GM10248 (cell line): ENCODE measurements around the gene LTBP1.

Source experiments
- CTCF ChIA-PET: fragments of 300-600 bp; sonication (Branson Sonifier 250); formaldehyde crosslinking; extraction: SDS; loops from one replicate; lab custom pipeline; 2021; ENCODE audit warnings: antibody characterized with exemption; lab: Yijun Ruan, JAX
- POLR2A ChIA-PET: fragments of 350-650 bp; sonication (Branson Sonifier 250); formaldehyde crosslinking; extraction: SDS; loops from one replicate; lab custom pipeline; 2020; ENCODE audit warnings: antibody characterized with exemption; lab: Yijun Ruan, JAX
- DNase-seq: peaks from one replicate; pipeline ENCODE4 v3.0.0; 2012; ENCODE audit errors: extremely low spot score
- CTCF ChIP-seq: IDR thresholded peaks from 2 replicates; pipeline ENCODE4 v1.5.1; 2012; ENCODE audit warnings: mild to moderate bottlenecking, low read depth; ENCODE audit errors: extremely low read depth, missing control alignments, control extremely low read depth

Gene LTBP1

DNA sequence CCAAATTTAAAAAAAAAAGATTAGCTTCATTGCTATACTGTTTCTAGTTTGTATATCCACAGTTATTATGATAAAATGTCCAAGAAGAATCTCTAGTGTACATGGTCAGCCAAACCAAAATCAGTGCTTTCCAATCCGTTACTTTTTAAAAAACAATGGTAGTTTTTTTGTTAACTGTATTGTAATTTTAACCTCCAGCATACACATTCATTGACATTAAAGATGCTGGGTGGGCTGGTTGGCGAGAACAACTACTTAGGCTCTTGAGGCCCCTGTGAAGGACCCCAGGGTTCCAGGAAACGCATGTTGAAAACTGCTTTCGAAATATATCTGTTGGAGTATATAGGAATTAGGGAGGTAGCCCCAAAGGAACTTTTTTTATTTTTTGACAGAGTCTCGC is 422.4 kb downstream of the LTBP1 start:
- TF ChIP-seq CTCF, result no peak
- no peak for DNase-seq
- ChIA-PET CTCF (no interaction called here), POLR2A (no interaction called here)

GRCh38 chr2:33370636-33371265 is 424.0 kb downstream of the LTBP1 start:
- TF ChIP-seq CTCF, result no peak
- ChIA-PET CTCF (interaction anchor here (1.6 to 2.5 kb wide), 3 partner anchors 9 to 37 kb away, joined by 4 to 12 read pairs (median 5); no protein-coding TSS in a partner anchor), POLR2A (no interaction called here)
- DNase-seq, result no peak

DNA sequence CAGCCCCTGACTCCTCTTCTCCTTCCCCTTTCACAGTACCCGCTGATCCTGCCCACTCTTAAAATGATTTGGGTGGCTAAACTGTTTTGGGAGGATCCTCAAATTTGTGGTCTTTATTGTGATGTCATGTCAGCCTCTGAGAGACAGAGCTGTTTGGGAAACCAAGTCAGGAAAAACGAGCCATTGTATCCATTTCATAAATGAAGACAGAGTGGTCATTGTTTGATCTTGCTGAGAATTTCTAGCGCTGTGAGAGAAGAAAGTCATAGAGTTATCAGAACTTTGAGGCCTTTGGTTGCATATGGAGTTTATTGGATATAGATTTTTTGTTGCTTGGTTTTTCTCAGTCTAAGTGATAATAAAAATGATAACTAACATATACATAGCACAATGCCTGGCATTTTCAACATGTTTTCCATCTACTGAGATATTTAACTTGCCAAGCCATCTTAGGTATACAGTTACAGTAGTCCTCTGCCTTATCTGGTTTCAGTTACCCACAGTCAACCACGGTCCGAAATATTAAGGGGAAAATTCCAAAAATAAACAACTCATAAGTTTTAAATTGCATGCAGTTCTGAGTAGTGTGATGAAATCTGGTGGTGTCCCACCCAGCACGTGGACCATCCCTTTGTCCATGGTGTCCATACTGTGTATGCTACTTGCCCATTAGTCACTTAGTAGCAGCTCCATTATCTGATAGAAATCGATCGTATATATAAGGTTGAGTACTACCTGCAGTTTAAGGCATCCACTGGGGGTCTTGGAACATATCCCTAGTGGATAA is 424.7 kb downstream of the LTBP1 start:
- CTCF ChIA-PET, result interaction anchor here (0.7 to 2.5 kb wide), 21 partner anchors 9 to 819 kb away, joined by 3 to 14 read pairs (median 4); no protein-coding TSS in a partner anchor
- TF ChIP-seq CTCF, result no peak
- POLR2A ChIA-PET, result no interaction called here
- DNase-seq, result no peak

DNA sequence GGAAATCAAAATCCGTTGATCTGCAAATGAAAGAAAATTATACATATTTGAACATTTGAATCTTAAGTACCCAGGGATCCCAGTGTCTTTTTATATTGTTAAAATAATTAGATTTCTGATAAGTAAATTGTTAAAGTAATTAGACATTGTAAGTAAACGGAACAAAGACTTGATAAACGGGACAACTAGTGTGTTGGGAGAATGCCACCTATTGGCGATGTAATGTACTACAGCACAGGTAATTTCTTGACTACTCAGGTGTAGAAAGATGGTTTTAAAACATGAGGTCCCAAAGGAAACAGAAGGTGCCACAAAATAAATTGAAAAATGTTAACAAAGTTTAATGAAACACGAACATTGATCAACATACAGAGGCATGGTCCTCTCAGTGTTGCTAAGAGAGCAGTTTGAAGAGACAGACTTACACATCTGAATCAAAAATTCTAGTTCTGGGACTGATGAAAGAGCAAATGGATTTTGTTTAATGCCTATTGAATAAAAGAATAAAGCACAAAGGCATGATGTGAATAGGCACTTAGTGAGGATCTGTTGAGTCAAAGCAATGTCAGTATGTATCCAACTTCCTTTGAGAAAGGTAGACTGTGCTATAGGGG is 426.3 kb downstream of the LTBP1 start:
- POLR2A ChIA-PET, result no interaction called here
- CTCF ChIA-PET, result interaction anchor here (0.8 to 2.4 kb wide), 14 partner anchors 11 to 821 kb away, joined by 3 to 14 read pairs (median 4); no protein-coding TSS in a partner anchor
- TF ChIP-seq CTCF, result peak; percentile 83
- DNase-seq, result peak; percentile 60

- DNase-seq, result no peak
- ChIA-PET POLR2A (no interaction called here), CTCF (interaction anchor here (2.4 kb wide), 1 partner anchor 12 kb away, joined by 9 read pairs; no protein-coding TSS in a partner anchor)
- no peak for TF ChIP-seq CTCF
Measured at GRCh38 chr2:33373986-33374385, 427.2 kb downstream of the LTBP1 start.

GRCh38 chr2:33375054-33375453 is 428.3 kb downstream of the LTBP1 start:
- ChIA-PET CTCF (interaction anchor here (1.2 kb wide), 1 partner anchor 46 kb away, joined by 3 read pairs; no protein-coding TSS in a partner anchor), POLR2A (no interaction called here)
- DNase-seq, result no peak
- no peak for TF ChIP-seq CTCF
